HL-60/S4 treated with phorbol 12-myristate 13-acetate at 8.2 ng/mL for 4 days and 3 days (cell line): Measurements from ENCODE around the gene KRI1.

ENCODE experiments used
- in situ Hi-C: fragments of 300-500 bp; cut with MboI; formaldehyde crosslinking; loops from 2 replicates; pipeline ENCODE4 v1.15.0; 2022; ENCODE audit warnings: low sequenced_read_pairs

Gene KRI1

DNA sequence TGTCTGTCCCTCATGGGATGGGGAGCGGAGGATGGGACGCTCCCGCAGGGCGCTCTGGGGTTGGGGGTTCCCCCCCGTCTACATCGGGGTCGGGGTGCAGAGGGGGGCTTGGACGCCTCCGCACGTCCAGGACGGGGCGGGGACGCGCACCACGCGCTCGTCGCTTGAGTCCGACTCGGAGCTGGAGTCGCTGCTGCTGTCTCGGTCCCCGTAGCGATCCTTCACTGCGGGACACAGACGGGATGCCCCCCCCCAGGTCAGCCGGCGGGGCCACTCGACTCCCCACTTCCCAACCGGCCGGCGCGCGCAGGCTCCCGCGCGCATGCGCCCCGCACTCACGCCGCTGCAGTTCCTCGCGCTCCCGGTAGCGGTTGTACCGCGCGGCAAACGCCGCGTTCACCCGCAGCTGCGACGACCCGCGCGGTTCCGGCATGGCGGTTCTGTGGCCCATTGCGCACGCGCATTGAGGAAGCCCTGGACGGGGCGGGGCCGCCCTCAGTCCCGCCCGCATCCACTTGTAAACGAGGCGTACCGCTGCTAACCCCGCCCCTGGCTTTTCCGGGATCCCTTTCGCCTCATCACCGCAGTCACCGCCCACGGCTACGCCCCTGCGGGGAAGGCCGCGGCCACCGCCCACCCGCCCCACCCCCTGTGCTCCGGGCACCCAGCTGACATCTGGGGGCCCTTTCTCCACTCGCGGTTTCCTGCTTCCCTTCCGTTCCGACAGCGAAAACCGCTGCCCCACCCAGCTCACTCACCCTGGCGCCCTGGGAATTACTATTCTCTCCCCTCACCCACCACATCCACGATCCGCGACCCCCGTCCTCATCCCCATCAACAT, at the start of gene KRI1:
KRI1 (minus strand) TSS at position 444 of the 841 bp plus-strand sequence; CDS start at position 433, 11 bp downstream.
- in situ Hi-C loops, result no loop called here

DNA sequence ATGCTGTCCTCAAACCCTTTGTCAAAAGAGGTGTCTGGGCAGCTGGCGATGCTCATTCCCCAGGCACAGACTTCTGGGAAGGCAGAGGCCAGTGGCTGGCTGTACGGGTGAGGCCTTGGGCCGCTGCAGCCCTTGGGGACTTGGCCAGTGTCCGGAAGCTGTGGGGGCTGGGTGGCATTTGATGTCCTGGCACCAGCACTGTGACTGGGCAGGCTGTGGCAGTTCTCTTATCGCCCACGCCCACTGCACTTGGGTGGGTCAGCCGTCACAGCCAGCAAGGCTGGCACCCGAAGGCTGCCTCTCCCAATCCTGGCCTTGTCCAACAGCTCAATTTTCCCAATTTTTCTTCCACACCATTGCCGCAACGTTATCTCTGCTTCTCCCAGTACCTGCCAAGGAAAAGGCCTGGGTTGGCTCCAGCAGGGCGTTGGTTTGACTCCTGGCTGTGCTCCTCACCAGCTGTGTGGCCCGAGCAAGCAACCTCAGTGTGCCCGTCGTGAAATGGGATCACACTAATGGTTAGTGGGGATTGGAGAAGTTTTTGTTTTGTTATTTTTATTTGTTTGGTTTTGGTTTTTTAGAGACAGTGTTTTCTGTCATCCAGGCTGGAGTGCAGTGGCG, 46.8 kb upstream of the KRI1 start:
- in situ Hi-C loops, result no loop called here

- in situ Hi-C loops, result no loop called here
Observed at GRCh38 chr19:10611907-10612306, 46.1 kb upstream of the KRI1 start.

DNA sequence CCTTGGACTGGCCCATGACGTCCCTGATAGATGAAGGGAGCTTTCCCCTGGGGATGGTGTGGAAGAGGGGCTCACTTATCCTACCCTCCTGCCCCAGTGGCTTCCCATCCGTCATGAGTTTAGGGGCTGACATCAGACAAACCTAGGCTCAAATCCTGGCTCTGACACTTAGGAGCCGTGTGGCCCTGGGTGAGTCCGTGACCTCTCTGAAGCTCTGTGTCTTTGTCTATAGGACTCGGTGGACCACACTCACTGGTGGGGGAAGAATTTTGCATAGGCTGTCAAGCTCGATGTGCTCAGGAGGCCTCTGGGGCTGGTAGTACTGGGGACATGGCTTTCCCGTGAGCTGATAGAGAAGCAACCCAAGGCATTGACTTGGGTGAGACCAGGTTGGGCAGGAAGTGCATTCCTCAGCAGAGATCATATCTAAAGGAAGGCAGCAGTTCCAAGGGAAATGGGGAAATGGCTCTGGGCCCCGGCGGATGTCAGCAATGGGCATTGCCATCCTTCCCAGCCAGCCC, 38.7 kb upstream of the KRI1 start:
- in situ Hi-C loops, result no loop called here

DNA sequence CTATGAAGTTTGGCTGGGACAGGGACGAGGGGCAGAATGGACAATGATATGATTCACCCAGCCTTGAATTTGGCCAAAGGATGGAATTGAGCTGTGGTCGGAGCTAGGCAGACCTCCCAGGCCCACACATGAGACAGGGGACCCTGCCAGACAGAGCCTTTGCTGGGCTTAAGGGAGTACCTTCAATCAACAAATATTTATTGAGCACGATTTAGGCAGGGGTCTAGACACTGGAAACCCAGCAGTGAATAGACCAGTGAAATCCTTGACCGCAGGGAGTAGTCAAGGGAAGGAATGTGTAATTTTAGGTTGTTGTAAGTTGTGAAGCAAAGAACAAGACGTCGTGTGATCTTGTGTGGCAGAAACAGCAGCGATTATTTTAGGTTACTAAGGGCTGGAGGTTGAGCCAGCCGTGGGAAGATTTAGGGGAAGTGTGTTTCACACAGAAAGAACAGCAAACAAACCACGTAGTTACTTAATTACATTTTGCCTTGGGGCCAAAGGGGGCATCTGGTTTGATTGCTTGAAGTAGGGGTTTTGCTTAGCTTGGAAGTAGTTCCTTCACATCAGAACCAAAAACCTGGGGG, 38.2 kb upstream of the KRI1 start:
- in situ Hi-C loops, result no loop called here

DNA sequence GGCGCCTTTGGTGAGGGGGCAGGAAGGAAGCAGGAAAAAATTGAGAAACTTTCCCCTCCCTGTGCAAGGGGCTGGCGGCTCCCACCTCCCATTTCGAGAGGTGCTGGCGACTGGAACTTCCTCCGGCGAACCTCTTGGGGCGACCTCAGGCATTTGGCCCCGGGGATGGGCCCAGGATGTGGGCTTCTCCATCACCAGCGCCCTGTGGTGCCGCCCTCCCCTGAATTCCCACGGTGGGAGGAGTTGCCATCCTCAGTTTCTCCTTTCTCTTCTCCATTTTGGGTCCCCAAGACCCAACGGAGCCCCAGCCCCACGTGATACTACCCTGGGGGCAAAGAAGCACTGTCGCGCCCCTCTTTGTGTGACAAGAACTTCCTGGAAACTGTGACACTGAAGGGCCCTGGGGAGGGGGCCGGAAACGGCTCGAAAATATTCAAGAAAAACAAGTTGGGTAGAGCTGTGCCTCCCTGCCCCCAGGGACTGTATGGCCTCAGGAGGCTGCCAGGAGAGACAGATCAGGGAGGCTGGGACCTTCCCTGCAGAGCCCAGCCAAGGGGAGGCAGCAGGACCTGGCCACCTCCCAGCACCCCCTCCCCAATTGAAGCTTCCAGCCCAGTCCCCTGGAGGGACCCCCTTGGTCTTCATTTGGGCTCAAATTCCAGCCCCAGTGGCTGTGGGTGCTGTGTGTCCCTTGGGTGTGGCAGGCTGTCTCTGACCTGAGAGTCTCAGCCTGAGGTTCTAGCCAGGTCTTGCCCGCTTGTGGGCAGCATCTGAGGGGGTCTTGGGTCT, 37.5 kb upstream of the KRI1 start:
- in situ Hi-C loops, result no loop called here

- in situ Hi-C loops, result no loop called here
Observed at GRCh38 chr19:10602330-10603083, 36.7 kb upstream of the KRI1 start.

DNA sequence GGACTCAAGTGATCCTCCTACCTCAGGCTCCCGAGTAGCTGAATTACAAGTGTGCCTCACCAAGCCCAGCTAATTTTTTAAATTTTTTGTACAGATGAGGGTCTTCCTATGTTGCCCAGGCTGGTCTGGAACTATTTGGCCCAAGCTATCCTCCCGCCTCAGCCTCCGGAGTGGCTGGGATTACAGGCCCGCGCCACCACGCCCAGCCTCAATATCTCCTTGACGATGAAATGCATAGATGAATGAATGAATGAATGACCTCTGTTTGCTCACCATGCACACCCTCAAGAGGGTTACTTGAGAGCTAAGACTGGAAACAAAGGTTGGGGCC, 36.2 kb upstream of the KRI1 start:
- in situ Hi-C loops, result no loop called here

DNA sequence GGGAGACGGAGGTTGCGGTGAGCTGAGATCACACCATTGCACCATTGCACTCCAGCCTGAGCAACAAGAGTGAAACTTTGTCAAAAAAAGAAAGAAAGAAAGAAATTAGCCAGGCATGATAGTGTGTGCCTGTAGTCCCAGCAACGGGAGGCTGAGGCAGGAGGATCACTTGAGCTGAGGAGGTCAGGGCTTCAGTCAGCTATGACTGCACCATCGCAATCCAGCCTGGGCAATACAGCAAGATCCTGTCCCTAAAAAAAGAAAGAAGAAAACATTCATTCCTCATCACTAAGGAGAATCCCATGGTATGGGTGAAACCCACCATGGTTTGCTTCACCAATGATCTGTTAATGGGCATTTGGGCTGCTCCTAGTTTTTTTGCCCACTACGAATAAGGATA, 34.3 kb upstream of the KRI1 start:
- in situ Hi-C loops, result no loop called here

- in situ Hi-C loops, result no loop called here
Observed at GRCh38 chr19:10593820-10594637, 28.2 kb upstream of the KRI1 start.

DNA sequence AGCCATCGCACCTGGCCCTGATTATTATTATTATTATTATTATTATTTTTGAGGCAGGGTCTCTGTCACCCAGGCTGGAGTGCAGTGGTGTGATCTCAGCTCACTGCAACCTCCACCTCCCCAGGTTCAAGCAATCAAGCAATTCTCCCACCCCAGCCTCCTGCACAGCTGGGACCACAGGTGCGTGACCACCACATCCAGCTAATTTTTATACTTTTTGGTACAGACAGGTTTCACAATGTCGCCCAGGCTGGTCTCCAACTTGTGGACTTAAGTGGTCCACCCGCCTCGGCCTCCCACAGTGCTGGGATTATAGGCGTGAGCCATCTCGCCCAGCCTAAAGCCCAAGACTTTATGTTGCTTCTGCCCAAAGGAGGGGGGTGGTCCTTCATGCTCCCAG, 27.3 kb upstream of the KRI1 start:
- in situ Hi-C loops, result no loop called here

DNA sequence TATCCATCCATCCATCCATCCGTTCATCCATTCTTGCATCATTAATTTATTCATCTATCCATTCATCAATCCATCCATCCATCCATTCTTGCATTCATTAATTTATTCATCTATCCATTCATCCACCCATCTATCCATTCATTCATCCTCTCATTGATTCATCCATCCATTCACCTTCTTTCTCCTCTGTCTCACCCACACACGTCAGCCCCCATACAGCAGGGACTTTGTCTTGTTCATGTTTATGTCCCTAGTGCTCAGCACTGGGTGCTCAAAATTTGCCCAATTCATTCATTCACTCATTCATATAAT, 22.0 kb upstream of the KRI1 start:
- in situ Hi-C loops, result no loop called here

DNA sequence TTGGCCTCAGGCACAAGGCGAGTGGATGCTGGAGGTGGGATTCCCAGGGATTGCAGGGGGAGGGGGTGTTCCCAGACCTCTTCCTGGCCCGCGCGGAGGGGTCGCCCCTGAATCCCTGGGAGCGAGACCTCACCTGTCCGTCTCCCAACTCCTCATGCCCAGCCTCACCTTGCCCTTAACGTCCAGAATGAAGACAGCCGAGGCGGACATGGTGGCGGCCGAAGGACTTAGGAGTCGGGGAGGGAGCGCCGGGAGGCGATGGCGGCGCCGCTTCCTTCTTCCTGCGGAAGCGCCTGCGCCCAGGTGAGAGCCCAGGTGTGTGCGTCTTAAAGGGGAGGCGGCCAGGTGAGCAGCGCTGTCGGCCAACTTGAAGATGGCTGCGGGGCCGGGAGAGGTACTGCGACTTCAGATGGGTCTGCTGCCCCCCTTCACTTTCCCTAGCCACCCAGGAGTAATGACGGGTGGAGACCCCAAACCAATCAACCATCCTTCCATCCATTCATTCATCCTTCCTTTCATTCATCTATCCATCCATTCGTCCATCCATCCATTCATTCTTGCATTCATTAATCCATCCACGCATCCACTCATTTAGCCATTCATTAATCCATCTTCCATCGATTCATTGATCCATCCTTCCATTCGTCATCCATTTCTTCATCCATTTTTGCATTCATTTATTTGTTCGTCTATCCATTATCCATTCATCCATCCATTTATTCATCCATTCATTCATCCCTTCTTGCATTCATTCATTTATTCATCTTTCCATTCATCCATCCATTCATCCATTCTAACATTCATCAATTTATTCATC, 21.4 kb upstream of the KRI1 start, which contains the start of gene AP1M2:
AP1M2 (minus strand) TSS at position 291 of the 817 bp plus-strand sequence; CDS start at position 210, 81 bp downstream.
- in situ Hi-C loops, result no loop called here

GRCh38 chr19:10586396-10586795, 20.6 kb upstream of the KRI1 start:
- in situ Hi-C loops, result no loop called here

DNA sequence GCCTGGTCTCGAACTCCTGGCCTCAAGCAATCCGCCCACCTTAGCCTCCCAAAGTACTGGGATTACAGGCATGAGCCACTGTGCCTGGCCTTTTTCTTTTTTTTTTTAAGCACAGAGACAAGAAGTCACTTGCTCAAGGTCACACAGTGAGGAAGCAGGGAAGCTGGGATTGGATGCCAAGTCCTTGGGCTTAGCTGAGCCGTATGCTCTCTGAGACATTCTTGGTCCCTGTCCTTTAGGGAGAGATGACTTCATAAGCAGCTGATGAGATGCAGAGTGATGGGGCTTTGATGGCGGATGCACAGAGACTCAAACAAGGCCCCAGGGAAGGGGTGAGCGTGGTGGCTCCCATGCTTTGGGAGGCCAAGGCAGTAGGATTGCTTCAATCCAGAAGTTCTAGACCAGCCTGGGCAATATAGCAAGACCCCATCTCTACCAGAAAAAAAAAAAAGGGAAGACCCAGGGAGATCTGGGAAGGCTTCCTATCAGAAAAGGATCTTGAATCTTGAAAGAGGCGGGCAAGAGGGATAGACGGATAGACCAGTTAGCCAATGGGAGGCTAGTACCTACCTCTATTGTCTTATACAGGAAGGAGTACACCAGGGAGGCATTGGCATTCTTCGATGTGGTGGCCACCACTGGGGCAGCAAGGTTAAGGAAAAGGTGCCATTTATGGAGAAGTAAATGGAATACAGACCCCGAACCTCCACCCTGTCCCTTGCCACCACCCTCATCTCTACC, 17.4 kb upstream of the KRI1 start:
- in situ Hi-C loops, result no loop called here

- in situ Hi-C loops, result no loop called here
Observed at GRCh38 chr19:10582091-10582490, 16.3 kb upstream of the KRI1 start.

DNA sequence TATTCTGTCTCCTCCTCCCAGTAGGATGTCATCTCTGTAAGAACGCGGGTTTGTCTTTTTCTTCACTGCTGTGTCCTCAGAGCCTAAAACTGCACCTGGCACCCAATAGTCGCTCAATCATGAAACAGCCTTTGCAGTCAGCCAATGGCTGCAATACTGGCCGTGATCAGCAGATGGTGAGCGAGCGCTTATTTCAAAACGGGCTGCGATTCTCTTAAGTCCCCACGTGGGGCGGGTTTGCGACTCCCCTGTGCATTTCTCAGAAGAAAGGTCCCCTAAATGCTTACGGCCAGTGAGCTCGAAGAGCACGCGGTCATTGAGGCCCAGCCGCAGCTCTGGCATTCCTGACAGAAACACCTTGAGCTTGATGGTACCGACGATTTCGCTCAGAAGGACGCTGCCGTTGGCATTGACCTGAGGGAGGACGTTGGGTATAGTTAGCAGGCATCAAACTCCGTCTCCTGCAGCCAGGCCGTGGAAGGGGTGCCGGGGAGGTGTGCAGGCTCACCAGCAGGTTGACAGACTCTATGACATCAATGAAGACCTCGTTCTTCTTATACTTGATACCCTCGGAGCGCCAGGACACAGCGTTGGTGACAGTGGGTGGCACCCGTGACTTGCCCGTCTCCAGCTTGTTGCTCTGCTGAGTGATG, 15.3 kb upstream of the KRI1 start:
- in situ Hi-C loops, result no loop called here

DNA sequence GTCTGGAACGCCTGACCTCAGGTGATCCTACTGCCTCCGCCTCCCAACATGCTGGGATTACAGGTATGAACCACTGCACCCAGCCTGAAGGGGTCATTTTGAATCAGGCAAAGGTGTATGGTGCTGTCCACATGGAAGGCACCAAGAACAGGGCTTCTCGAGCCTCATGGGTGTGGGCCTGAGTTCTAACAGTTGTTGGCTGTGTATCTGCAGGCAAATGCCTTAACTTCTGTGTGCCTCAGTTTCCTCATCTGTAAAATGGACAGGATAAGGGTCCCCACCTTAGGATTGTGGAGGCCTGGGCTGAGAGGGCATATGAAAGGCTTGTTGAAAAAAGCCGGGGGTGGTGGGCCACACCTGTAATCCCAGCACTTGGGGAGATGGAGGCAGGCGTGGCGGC, 12.1 kb upstream of the KRI1 start:
- in situ Hi-C loops, result loop anchor here (5.0 kb wide), 1 partner anchor 64 kb away; no protein-coding TSS in a partner anchor
